Measurements from ENCODE around the gene SPHKAP.
A peak's percentile ranks its signal among the peaks of the same experiment; 100 is the strongest.
"Not testable (repeated sequence)": the region's sequence is repeated elsewhere in the genome, so short reads cannot be mapped to it uniquely, and the experiment has no call there.

SPHKAP gene

DNA sequence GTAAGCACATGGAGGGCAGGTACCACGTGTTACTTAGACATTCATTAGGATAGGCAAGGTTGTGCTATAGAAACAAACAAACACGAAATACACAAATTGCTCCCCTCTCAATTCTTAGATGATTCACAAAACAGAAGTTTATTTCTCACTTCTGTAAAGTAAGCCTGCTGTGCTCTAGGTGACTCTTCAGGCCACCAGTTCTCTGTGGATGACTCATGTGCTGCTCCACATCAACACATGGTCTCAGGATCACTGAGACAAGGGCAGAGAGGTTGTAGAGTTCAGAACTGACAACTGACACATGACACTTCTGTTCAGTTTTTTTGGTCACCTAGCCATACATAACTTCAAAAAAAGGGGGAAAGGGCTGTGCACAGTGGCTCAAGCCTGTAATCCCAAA is 239.5 kb downstream of the SPHKAP start:
- Histone ChIP-seq H3K27me3 (no peaks in the 10 kb centered on the region), H3K4me1 (no peaks in the 10 kb centered on the region), H3K4me3 (ENCODE audit: low read depth, low read length) (no peak overlapping the region), H3K9me3 (no peaks in the 10 kb centered on the region), H3K36me3 (no peaks in the 10 kb centered on the region)
- TF ChIP-seq, protein P1, sequence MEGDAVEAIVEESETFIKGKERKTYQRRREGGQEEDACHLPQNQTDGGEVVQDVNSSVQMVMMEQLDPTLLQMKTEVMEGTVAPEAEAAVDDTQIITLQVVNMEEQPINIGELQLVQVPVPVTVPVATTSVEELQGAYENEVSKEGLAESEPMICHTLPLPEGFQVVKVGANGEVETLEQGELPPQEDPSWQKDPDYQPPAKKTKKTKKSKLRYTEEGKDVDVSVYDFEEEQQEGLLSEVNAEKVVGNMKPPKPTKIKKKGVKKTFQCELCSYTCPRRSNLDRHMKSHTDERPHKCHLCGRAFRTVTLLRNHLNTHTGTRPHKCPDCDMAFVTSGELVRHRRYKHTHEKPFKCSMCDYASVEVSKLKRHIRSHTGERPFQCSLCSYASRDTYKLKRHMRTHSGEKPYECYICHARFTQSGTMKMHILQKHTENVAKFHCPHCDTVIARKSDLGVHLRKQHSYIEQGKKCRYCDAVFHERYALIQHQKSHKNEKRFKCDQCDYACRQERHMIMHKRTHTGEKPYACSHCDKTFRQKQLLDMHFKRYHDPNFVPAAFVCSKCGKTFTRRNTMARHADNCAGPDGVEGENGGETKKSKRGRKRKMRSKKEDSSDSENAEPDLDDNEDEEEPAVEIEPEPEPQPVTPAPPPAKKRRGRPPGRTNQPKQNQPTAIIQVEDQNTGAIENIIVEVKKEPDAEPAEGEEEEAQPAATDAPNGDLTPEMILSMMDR (IDR thresholded peaks at IDR 0.05; ENCODE audit: low read depth, low read length): no peak
- DNase-seq: no peak

DNA sequence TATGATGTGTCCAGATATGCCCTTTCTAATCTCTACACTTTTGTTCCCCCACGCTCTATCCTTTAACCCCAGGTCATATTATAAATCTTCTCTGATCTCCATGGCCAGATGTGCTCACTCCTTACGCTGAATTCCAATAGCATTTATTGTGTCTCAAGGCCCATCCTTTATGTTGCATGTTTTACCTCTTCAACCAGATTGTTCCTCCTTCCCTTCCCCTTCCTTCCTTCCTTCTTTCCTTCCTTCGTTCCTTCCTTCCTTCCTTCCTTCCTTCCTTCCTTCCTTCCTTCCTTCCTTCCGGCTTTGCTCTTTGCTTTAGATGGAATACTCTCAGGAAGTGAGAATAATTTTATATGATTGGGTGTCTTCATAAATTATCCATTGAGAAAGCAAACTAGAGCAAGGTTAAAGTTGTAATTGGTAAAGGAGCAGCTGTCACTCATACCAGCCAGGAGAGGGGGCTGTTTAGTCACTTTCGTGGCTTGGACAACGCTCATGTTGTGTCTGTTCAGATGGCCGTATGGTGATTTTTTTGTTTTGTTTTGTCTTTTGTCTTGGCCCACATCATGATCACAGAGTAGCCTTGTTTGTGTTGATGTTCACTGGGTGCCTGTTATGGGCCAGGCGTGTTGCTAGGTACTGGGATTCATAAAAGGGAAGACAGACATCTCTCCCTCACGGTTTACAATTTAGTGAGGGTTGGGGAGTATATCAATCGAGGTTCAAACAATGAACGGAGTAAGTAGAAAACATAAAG is 242.0 kb downstream of the SPHKAP start:
- H3K4me3 ChIP-seq (ENCODE audit: low read depth, low read length): no peak overlapping the region
- TF ChIP-seq, protein P1 (IDR thresholded peaks at IDR 0.05; ENCODE audit: low read depth, low read length): peak; percentile 49

DNA sequence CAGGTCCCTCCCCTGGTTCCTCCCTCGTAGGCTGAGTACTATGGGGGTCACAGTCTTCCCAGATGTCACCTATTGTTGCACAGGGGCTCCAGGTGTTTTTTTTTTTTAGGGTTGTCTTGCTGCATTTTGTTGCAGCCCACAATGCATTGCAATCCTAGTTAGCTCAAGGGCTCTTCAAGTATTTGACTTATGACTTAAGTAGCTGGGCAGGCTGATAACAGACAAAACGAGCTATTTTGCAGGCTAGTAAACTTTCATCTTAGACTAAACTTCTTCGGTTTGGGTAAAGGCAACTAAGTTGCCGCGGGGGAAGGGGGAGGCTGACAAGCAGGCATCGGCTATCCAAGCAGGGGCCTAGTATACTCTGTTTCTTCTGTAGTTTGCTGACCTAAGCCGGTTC is 245.2 kb downstream of the SPHKAP start:
- H3K36me3 ChIP-seq; H3K4me1 ChIP-seq; H3K27me3 ChIP-seq; DNase-seq; H3K4me3 ChIP-seq (ENCODE audit: low read depth, low read length); H3K9me3 ChIP-seq: not testable (repeated sequence)

More for the DNA sequence above, 242.0 kb downstream of the SPHKAP start:
- Histone ChIP-seq H3K4me1 (no peaks in the 10 kb centered on the region), H3K9me3 (no peaks in the 10 kb centered on the region), H3K36me3 (no peaks in the 10 kb centered on the region), H3K27me3 (no peaks in the 10 kb centered on the region)
- peak; percentile 20 for DNase-seq

DNA sequence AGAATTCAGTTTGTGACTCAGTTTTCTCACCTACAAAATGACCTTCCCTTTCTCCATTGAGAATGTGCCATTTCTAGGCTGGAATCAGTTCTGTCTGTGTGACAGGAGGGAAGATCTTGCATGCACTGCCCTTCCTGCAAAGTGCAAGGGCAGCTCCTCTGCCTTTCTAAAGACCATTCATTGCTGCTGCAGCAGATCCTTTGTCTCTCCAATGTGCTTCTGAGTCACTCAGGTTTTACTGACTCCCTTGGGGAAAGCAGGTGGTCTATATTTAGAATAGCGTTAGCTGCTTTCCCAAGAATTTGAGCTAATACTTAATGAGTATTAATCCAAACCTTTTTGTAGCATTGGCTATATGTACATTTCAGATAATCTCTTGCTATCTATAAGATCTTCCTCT is 247.6 kb downstream of the SPHKAP start:
- Histone ChIP-seq H3K27me3 (no peaks in the 10 kb centered on the region), H3K4me1 (no peaks in the 10 kb centered on the region), H3K36me3 (no peaks in the 10 kb centered on the region), H3K4me3 (ENCODE audit: low read depth, low read length) (no peak overlapping the region), H3K9me3 (no peaks in the 10 kb centered on the region)
- TF ChIP-seq, protein P1 (IDR thresholded peaks at IDR 0.05; ENCODE audit: low read depth, low read length): no peak
- no peak for DNase-seq

DNA sequence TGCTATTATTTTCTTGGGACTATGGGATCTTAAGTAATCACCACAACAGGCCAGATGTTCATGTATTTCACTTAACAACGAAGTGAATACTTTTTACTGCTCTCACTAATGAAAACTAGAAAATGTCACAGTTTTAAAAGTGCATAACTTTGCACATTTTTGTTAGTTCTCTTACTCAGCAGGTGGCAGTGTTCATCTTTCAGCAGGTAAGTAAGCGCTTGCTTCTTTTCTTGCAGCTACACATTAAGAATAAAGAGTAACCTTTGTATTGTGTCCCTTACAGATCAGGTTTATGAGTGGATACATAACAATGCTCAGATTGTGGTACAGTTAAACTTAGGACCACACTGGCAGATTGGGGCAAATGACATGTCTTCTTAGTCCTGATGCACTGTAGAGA is 249.1 kb downstream of the SPHKAP start:
- Histone ChIP-seq H3K4me1 (no peaks in the 10 kb centered on the region), H3K4me3 (ENCODE audit: low read depth, low read length) (no peak overlapping the region), H3K36me3 (no peaks in the 10 kb centered on the region), H3K27me3 (no peaks in the 10 kb centered on the region), H3K9me3 (no peaks in the 10 kb centered on the region)
- TF ChIP-seq, protein P1 (IDR thresholded peaks at IDR 0.05; ENCODE audit: low read depth, low read length): no peak
- DNase-seq: no peak

DNA sequence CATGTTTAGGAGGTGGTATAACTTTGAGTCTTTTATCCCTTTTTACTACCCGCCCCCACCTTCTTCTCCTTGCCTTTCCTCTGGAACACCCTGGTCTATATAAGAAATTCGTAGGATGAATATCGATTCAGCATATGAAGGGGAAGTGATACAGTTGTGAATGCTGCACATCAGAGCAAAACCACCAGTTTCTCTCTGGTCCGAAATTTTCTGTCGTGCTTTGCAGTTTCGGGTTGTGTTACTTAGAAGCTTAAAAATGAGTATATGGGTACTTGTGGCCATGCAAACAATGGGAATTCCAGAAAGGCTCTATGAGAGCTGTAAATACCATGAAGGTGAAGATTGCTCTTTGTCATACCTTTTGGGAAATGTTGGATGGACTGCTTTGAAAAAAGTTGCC is 249.5 kb downstream of the SPHKAP start:
- no peak for DNase-seq
- Histone ChIP-seq H3K4me1 (no peaks in the 10 kb centered on the region), H3K4me3 (ENCODE audit: low read depth, low read length) (no peak overlapping the region), H3K36me3 (no peaks in the 10 kb centered on the region), H3K27me3 (no peaks in the 10 kb centered on the region), H3K9me3 (no peaks in the 10 kb centered on the region)
- TF ChIP-seq, protein P1 (IDR thresholded peaks at IDR 0.05; ENCODE audit: low read depth, low read length): no peak

All from BE2C (cell line).